ENCODE results near the gene PRKRA. TPM values are rescaled to one million over a fixed set of nuclear protein-coding genes. Genes with fewer than 3 reads are reported as not detected.

Gene PRKRA
- total and polyA plus RNA-seq, 4 donors: 8.3 to 28.1 (median 13.4) TPM

DNA sequence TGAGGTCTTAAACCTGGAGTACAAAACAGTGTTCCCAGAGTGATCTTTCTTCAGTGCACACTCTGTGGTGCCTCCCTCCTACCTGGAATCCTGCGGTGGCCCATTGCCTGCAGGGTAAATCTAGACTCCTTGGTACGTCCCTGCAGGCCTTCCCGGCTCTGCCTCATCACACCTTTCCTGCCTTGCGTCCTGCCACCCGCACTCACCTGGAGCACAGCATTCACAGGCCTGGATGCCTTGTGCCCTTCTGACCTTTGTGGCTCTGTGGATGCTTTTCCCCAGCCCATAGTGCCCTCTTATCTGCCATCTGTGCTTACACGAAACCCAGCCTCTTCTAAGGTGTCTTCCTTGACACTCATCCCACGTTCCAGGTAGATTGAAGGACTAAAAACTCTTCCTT lies 62.7 kb downstream of the PRKRA start:
- TF ChIP-seq NR2F2 (IDR thresholded peaks at IDR 0.05): no peak
- TF ChIP-seq EGR1 (IDR thresholded peaks at IDR 0.05; ENCODE audit: low read depth in 2 of 2): no peak
- no peak for TF ChIP-seq RAD21 (IDR thresholded peaks at IDR 0.05)
- no peak for TF ChIP-seq HNF4G (IDR thresholded peaks at IDR 0.05)
- no peak for TF ChIP-seq TAF1 (conservative IDR thresholded peaks at IDR 0.05)
- TF ChIP-seq, protein P1, sequence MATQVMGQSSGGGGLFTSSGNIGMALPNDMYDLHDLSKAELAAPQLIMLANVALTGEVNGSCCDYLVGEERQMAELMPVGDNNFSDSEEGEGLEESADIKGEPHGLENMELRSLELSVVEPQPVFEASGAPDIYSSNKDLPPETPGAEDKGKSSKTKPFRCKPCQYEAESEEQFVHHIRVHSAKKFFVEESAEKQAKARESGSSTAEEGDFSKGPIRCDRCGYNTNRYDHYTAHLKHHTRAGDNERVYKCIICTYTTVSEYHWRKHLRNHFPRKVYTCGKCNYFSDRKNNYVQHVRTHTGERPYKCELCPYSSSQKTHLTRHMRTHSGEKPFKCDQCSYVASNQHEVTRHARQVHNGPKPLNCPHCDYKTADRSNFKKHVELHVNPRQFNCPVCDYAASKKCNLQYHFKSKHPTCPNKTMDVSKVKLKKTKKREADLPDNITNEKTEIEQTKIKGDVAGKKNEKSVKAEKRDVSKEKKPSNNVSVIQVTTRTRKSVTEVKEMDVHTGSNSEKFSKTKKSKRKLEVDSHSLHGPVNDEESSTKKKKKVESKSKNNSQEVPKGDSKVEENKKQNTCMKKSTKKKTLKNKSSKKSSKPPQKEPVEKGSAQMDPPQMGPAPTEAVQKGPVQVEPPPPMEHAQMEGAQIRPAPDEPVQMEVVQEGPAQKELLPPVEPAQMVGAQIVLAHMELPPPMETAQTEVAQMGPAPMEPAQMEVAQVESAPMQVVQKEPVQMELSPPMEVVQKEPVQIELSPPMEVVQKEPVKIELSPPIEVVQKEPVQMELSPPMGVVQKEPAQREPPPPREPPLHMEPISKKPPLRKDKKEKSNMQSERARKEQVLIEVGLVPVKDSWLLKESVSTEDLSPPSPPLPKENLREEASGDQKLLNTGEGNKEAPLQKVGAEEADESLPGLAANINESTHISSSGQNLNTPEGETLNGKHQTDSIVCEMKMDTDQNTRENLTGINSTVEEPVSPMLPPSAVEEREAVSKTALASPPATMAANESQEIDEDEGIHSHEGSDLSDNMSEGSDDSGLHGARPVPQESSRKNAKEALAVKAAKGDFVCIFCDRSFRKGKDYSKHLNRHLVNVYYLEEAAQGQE (IDR thresholded peaks at IDR 0.05): no peak
- TF ChIP-seq, protein P2, sequence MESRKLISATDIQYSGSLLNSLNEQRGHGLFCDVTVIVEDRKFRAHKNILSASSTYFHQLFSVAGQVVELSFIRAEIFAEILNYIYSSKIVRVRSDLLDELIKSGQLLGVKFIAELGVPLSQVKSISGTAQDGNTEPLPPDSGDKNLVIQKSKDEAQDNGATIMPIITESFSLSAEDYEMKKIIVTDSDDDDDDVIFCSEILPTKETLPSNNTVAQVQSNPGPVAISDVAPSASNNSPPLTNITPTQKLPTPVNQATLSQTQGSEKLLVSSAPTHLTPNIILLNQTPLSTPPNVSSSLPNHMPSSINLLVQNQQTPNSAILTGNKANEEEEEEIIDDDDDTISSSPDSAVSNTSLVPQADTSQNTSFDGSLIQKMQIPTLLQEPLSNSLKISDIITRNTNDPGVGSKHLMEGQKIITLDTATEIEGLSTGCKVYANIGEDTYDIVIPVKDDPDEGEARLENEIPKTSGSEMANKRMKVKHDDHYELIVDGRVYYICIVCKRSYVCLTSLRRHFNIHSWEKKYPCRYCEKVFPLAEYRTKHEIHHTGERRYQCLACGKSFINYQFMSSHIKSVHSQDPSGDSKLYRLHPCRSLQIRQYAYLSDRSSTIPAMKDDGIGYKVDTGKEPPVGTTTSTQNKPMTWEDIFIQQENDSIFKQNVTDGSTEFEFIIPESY (IDR thresholded peaks at IDR 0.05): no peak
- TF ChIP-seq JUND (IDR thresholded peaks at IDR 0.05): no peak
- no peak for TF ChIP-seq FOXA2 (IDR thresholded peaks at IDR 0.05)
- TF ChIP-seq, protein P3, sequence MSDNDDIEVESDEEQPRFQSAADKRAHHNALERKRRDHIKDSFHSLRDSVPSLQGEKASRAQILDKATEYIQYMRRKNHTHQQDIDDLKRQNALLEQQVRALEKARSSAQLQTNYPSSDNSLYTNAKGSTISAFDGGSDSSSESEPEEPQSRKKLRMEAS (IDR thresholded peaks at IDR 0.05): no peak
- no peak for TF ChIP-seq YY1 (IDR thresholded peaks at IDR 0.05)

DNA sequence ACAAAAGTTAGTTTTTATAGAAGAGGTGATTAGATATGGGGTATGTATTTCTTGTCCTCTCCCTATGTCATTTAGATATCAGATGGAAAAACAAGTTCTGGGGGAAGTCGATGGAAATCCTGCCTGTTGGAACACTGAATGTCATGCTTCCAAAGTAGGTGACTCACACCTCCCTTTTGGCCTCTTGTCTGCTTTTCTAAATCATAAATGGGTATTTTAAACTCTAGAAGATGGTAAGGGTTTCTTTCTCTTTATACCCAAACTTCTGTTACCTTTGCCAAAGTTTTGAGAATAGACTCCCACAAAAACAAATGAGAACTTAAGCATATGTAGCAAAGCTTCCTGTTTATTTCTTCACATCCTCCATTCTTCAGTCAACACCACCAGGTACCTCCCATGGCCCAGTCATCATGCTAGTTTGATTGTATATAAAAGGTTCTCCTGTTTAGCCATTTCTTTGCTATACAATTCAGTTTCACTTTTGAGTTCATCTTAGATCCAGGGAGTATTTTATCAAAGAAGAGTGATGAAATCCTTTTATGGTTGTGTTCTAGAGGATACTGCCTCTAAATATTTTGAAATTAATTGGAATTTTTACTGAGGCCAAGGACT lies 63.9 kb downstream of the PRKRA start:
- H3K27me3 ChIP-seq (ENCODE audit: control insufficient read depth in 4 of 4, insufficient read depth in 4 of 4, low read length in 3 of 4): no peaks in the 10 kb centered on the region
- no peak for DNase-seq (ENCODE audit: low spot score)
- 80% methylated on average over 1 of the region's 1 CpG for WGBS

More for the DNA sequence above, 62.7 kb downstream of the PRKRA start:
- Histone ChIP-seq H3K9me3 (ENCODE audit: control insufficient read depth in 4 of 4, low read length in 3 of 4) (no peaks in the 10 kb centered on the region), H3K4me1 (ENCODE audit: control insufficient read depth in 4 of 4, insufficient read depth in 4 of 4, low read length in 3 of 4) (no peaks in the 10 kb centered on the region), H3K9ac (ENCODE audit: low read depth in 1 of 2, low read length in 2 of 2) (no peak overlapping the region), H3K4me3 (ENCODE audit: low read depth in 1 of 3, low read length in 3 of 3) (no peak overlapping the region), H3K27ac (ENCODE audit: low read depth in 1 of 2, low read length in 2 of 2) (no peak overlapping the region), H3K36me3 (ENCODE audit: control insufficient read depth in 4 of 4, insufficient read depth in 3 of 4, low read depth in 1 of 4, low read length in 3 of 4) (peaks cover 0 to 13% (median 6%) of the 10 kb centered on the region in 4 donors), H3K27me3 (ENCODE audit: control insufficient read depth in 4 of 4, insufficient read depth in 4 of 4, low read length in 3 of 4) (no peaks in the 10 kb centered on the region)
- 93% methylated on average over 7 of the region's 7 CpGs for WGBS
- DNase-seq (ENCODE audit: low spot score): no peak

More for the DNA sequence above, 63.9 kb downstream of the PRKRA start:
- no peak overlapping the region for H3K4me3 ChIP-seq (ENCODE audit: low read depth in 1 of 3, low read length in 3 of 3)
- no peak overlapping the region for H3K27ac ChIP-seq (ENCODE audit: low read depth in 1 of 2, low read length in 2 of 2)
- no peak overlapping the region for H3K9ac ChIP-seq (ENCODE audit: low read depth in 1 of 2, low read length in 2 of 2)
- TF ChIP-seq GABPA (IDR thresholded peaks at IDR 0.05 in 1 of 2, conservative IDR thresholded peaks at IDR 0.05 in 1 of 2) (no peak), YY1 (IDR thresholded peaks at IDR 0.05) (no peak), TAF1 (conservative IDR thresholded peaks at IDR 0.05) (no peak), RAD21 (IDR thresholded peaks at IDR 0.05) (no peak), SP1 (IDR thresholded peaks at IDR 0.05) (no peak), HNF4G (IDR thresholded peaks at IDR 0.05) (no peak), RXRA (IDR thresholded peaks at IDR 0.05) (no peak), JUND (IDR thresholded peaks at IDR 0.05) (no peak), NR2F2 (IDR thresholded peaks at IDR 0.05) (no peak)
- TF ChIP-seq, protein P4, sequence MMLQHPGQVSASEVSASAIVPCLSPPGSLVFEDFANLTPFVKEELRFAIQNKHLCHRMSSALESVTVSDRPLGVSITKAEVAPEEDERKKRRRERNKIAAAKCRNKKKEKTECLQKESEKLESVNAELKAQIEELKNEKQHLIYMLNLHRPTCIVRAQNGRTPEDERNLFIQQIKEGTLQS (IDR thresholded peaks at IDR 0.05): no peak
- TF ChIP-seq, protein P3 (IDR thresholded peaks at IDR 0.05): no peak
- TF ChIP-seq, protein P1 (IDR thresholded peaks at IDR 0.05): no peak
- TF ChIP-seq, protein P5, sequence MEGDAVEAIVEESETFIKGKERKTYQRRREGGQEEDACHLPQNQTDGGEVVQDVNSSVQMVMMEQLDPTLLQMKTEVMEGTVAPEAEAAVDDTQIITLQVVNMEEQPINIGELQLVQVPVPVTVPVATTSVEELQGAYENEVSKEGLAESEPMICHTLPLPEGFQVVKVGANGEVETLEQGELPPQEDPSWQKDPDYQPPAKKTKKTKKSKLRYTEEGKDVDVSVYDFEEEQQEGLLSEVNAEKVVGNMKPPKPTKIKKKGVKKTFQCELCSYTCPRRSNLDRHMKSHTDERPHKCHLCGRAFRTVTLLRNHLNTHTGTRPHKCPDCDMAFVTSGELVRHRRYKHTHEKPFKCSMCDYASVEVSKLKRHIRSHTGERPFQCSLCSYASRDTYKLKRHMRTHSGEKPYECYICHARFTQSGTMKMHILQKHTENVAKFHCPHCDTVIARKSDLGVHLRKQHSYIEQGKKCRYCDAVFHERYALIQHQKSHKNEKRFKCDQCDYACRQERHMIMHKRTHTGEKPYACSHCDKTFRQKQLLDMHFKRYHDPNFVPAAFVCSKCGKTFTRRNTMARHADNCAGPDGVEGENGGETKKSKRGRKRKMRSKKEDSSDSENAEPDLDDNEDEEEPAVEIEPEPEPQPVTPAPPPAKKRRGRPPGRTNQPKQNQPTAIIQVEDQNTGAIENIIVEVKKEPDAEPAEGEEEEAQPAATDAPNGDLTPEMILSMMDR (IDR thresholded peaks at IDR 0.05; ENCODE audit: low read depth, low read length, missing input control): no peak
- H3K4me1 ChIP-seq (ENCODE audit: control insufficient read depth in 4 of 4, insufficient read depth in 4 of 4, low read length in 3 of 4): no peaks in the 10 kb centered on the region
- H3K9me3 ChIP-seq (ENCODE audit: control insufficient read depth in 4 of 4, low read length in 3 of 4): no peaks in the 10 kb centered on the region
- peaks cover 0 to 18% (median 8%) of the 10 kb centered on the region in 4 donors for H3K36me3 ChIP-seq (ENCODE audit: control insufficient read depth in 4 of 4, insufficient read depth in 3 of 4, low read depth in 1 of 4, low read length in 3 of 4)
